UCSD-AML1 (cell line): Measurements from ENCODE around the gene NLRP4.
A peak's percentile ranks its signal among the peaks of the same experiment; 100 is the strongest.

Experiments
- DNase-seq: peaks from one replicate; lab custom pipeline; 2025; ENCODE audit not compliant: unreplicated experiment; lab: John Stamatoyannopoulos, UW

The NLRP4 gene, protein sequence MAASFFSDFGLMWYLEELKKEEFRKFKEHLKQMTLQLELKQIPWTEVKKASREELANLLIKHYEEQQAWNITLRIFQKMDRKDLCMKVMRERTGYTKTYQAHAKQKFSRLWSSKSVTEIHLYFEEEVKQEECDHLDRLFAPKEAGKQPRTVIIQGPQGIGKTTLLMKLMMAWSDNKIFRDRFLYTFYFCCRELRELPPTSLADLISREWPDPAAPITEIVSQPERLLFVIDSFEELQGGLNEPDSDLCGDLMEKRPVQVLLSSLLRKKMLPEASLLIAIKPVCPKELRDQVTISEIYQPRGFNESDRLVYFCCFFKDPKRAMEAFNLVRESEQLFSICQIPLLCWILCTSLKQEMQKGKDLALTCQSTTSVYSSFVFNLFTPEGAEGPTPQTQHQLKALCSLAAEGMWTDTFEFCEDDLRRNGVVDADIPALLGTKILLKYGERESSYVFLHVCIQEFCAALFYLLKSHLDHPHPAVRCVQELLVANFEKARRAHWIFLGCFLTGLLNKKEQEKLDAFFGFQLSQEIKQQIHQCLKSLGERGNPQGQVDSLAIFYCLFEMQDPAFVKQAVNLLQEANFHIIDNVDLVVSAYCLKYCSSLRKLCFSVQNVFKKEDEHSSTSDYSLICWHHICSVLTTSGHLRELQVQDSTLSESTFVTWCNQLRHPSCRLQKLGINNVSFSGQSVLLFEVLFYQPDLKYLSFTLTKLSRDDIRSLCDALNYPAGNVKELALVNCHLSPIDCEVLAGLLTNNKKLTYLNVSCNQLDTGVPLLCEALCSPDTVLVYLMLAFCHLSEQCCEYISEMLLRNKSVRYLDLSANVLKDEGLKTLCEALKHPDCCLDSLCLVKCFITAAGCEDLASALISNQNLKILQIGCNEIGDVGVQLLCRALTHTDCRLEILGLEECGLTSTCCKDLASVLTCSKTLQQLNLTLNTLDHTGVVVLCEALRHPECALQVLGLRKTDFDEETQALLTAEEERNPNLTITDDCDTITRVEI

GRCh38 chr19:55836340-55836739 is at the start of gene NLRP4:
Gene NLRP4, plus strand, starts transcription at chr19:55836540. Its CDS starts 15,541 bp downstream, at chr19:55852081.
- DNase-seq = no peak

DNA sequence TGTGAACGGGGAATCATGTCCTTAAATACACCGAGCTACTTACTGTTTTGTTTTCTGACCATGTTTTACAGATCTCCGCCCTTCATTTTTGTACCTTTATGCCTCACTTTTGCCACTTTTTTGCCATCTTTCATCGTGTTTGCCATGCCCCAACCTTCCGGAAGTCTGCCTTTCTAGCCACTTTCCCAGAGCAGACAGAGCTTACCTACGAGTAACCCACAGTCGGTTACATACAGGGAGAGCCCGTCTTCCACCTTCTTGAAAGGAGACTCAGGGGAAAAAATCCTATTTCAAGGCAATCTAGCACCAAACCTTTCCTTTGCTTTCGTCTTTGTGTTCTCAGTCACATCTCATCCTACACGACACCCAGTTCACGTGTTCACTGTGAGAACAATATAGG is 41.3 kb upstream of the NLRP4 start:
- DNase-seq = no peak

- DNase-seq = no peak
Measured at GRCh38 chr19:55801416-55801815, 34.9 kb upstream of the NLRP4 start.

DNA sequence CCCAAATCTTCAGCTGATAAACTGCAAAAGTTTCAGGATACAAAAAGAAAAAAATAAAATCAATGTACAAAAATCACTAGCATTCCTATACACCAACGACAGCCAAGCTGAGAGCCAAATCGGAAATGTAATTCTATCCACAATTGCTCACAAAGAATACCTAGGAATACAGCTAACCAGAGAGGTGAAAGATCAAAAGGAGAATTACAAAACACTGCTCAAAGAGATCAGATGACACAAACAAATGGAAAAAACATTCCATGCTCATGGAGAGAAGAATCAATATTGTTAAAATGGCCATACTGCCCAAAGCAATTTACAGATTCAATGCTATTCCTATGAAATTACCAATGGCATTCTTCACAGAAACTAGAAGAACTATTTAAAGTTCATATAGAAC is 34.1 kb upstream of the NLRP4 start:
- DNase-seq = no peak

DNA sequence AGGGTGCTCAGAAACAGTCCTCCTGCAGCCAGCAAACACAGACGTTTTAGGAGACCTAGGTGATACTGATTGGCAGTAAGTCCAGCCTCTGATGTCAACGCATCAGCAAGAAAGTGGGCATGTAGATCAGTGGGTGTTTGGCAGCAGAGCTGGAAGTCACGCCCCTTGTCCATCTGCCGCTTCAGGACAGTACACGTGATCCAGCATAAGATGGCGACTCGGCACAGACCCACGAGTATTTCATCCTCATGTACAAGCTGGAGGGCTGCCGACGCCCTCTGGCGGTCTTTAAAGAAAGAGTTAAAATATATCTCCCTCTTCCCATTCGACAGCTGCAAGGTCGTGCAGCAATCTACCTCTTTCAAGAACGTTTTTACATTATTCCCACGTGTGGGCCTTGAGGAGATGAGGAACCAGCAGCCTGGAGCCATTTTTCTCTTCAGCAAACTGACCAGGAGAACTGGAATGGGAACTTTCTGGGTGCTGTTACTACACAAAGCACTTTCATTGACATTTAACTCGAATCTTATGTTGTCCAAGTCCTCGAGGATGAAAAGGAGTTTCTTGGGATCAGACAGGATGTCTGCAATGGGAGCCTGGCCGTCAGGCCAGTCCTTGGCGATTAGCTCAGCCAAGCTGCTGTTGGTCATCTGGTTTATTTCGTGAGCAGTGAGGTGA is 26.8 kb upstream of the NLRP4 start:
- peak; percentile 71 for DNase-seq

GRCh38 chr19:55811340-55811739 is 25.0 kb upstream of the NLRP4 start:
- DNase-seq = no peak

- no peak for DNase-seq
Measured at GRCh38 chr19:55812449-55812848, 23.9 kb upstream of the NLRP4 start.

GRCh38 chr19:55813906-55814305 is 22.4 kb upstream of the NLRP4 start:
- DNase-seq = no peak

DNA sequence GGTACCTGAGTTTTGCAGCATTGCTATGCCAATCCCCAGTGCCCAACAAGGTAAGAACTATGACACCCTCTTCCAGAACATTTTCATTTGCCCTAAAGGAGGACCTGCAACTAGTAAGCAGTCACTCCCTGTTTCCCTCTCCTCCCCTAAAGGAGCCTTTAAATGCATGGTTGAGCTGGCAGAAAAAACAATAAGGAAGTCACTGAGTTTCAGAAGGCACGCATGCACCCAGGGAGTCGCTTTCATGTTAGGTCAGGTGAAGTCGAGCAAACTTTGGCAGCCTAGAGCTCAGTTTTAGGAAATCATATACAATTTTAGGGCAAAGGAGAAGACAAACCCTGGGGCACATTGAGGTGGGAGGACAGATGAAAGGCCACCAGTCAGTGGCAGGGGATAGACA is 16.3 kb upstream of the NLRP4 start:
- DNase-seq = no peak

DNA sequence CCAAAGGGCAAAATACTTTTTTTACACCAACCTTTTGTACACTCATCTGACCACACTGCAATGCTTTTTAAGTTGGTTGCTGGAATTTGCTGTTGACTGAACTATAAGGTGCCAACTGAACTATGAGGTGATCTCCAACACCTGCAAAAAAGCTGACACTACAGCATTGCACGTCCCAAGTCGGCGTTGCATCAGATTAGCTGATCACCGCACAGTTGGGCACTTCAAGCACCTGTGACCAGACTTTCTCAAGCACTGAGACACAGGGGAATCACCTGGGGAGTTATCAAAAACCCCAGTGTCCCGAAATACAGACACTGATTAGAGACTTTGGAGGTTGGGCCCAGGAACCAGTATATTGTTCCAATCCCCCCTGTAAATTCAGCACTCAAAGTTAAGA is 5.7 kb upstream of the NLRP4 start:
- DNase-seq = no peak

DNA sequence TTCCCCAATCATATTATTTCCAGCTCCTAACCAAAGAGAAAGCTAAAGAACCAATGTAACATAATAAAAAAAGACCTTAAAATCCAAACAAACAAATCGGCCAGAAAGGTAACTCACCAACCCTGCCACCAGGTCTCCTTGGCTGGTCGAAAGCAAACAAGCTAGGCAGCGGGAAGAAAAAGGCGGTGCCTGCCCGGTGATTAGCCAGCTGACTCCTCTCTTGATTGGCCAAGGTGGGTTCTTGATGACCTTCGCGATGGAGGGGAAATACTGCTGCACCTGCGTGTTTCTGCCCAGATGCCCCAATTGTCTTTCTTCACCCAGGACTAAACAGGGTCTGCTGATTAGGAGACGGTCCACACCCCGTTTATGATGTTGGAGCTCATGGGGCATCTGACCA is 4.5 kb upstream of the NLRP4 start, which contains the start of gene NLRP11:
TSS of gene NLRP11 (minus strand) at position 154 of the 400 bp plus-strand sequence. CDS start 13,825 bp downstream, outside the sequence.
- DNase-seq = no peak

DNA sequence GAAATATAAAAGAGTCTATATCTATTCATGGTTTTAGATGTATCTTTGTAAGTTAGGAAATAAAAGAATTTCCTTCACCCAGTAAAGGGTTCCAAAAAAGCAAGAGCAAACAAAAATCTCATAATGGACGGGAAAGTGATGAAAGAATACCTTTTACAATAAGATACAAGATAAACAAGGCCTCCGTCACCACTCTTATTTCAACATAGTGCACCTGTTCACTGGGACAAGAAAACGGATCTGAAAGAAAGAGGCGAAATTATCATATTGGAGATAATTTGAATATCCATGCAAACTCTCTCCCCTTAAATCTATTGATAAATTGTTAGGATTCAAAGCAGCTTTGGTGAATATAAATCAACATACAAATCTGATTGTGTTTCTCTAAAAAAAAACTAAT is 3.7 kb upstream of the NLRP4 start:
- DNase-seq = no peak

- DNase-seq = no peak
Measured at GRCh38 chr19:55838251-55838650, 1.9 kb downstream of the NLRP4 start.

DNA sequence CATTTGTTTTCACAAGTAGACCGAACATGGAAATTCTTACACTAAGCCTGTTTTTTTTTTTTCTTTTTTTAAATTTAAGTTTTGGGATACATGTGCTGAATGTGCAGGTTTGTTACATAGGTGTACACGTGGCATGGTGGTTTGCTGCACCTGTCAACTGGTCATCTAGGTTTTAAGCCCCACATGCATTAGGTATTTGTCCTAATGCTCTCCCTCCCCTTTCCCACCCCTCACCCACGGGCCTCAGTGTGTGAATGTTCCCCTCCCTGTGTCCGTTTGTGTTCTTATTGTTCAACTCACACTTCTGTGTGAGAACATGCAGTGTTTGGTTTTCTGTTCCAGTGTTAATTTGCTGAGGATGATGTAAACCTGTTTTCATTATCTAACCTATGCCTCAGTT is 2.6 kb downstream of the NLRP4 start:
- no peak for DNase-seq

GRCh38 chr19:55855160-55855559 is 18.8 kb downstream of the NLRP4 start:
- DNase-seq = no peak

- DNase-seq = no peak
Measured at GRCh38 chr19:55857149-55857548, 20.8 kb downstream of the NLRP4 start.

DNA sequence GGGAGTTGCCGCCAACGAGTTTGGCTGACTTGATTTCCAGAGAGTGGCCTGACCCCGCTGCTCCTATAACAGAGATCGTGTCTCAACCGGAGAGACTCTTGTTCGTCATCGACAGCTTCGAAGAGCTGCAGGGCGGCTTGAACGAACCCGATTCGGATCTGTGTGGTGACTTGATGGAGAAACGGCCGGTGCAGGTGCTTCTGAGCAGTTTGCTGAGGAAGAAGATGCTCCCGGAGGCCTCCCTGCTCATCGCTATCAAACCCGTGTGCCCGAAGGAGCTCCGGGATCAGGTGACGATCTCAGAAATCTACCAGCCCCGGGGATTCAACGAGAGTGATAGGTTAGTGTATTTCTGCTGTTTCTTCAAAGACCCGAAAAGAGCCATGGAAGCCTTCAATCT is 21.6 kb downstream of the NLRP4 start:
- no peak for DNase-seq

DNA sequence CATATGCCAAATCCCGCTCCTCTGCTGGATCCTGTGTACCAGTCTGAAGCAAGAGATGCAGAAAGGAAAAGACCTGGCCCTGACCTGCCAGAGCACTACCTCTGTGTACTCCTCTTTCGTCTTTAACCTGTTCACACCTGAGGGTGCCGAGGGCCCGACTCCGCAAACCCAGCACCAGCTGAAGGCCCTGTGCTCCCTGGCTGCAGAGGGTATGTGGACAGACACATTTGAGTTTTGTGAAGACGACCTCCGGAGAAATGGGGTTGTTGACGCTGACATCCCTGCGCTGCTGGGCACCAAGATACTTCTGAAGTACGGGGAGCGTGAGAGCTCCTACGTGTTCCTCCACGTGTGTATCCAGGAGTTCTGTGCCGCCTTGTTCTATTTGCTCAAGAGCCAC is 22.1 kb downstream of the NLRP4 start:
- DNase-seq = no peak

GRCh38 chr19:55858969-55859368 is 22.6 kb downstream of the NLRP4 start:
- no peak for DNase-seq

DNA sequence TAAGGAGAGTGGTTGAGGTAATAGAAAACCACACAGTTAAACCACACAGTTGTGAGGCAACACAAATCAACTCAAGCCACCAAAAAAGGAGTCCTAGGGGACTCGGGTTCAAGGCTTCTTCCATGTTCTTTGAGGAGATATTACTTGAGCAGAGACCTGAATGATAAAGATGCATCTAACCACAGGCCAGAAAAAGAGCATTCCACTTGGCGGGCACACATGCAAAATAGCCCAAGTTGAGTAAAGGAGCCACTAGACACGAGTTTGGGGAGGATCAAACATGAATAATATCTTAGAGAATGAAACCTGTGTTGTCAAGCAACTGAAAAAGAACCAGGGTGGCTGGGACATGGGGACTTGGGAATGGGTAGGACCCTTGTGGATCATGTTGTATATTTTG is 30.2 kb downstream of the NLRP4 start:
- DNase-seq = no peak

DNA sequence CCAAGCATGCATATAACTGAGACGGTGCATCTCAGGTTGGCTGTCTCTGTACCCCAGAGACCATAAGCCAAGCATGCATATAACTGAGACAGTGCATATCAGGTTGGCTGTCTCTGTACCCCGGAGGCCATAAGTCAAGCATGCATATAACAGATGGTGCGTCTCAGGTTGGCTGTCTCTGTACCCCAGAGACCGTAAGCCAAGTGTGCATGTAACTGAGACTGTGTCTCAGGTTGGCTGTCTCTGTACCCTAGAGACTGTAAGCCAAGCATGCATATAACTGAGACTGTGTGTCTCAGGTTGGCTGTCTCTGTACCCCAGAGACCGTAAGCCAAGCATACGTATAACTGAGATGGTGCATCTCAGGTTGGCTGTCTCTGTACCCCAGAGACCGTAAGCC is 30.8 kb downstream of the NLRP4 start:
- DNase-seq = no peak
